GM13977 (cell line): ENCODE data around the gene IRF1.
"Not testable (repeated sequence)": the region's sequence is repeated elsewhere in the genome, so short reads cannot be mapped to it uniquely, and the experiment has no call there.

ENCODE experiments used
- DNase-seq: peaks from one replicate; pipeline ENCODE4 v3.0.0; 2012; ENCODE audit warnings: low spot score
- CTCF ChIP-seq: IDR thresholded peaks from 2 replicates; pipeline ENCODE4 v1.5.1; 2012; ENCODE audit warnings: mild to moderate bottlenecking, control low read depth; ENCODE audit not compliant: insufficient read depth; ENCODE audit errors: extremely low read depth, missing control alignments
- in situ Hi-C: fragments of 300-500 bp; cut with MboI; formaldehyde crosslinking; loops from one replicate; pipeline ENCODE4 v1.12.0; 2022; ENCODE audit warnings: low sequenced_read_pairs, low pct_unique_long_range_greater_than_20kb, mixed read lengths, inconsistent platforms; ENCODE audit not compliant: unreplicated experiment

Gene IRF1

GRCh38 chr5:132444061-132444460 is 46.5 kb downstream of the IRF1 start:
- in situ Hi-C loops: no loop called here
- TF ChIP-seq CTCF: no peak
- DNase-seq: no peak

GRCh38 chr5:132439521-132440089 is 51.0 kb downstream of the IRF1 start:
- no peak for DNase-seq
- in situ Hi-C loops: no loop called here

GRCh38 chr5:132438917-132439316 is 51.7 kb downstream of the IRF1 start:
- in situ Hi-C loops: no loop called here
- TF ChIP-seq CTCF: no peak
- no peak for DNase-seq

More at GRCh38 chr5:132439521-132440089, 51.0 kb downstream of the IRF1 start:
- TF ChIP-seq CTCF: no peak

- in situ Hi-C loops, DNase-seq: not testable (repeated sequence)
Observed at GRCh38 chr5:132438267-132438645, 52.3 kb downstream of the IRF1 start.

GRCh38 chr5:132437604-132438266 is 52.8 kb downstream of the IRF1 start:
- in situ Hi-C loops: no loop called here
- no peak for TF ChIP-seq CTCF
- DNase-seq: peak; percentile 60

- no peak for DNase-seq
- TF ChIP-seq CTCF: no peak
- in situ Hi-C loops: no loop called here
Observed at GRCh38 chr5:132436936-132437335, 53.6 kb downstream of the IRF1 start.

- in situ Hi-C loops: no loop called here
- no peak for DNase-seq
- no peak for TF ChIP-seq CTCF
Observed at GRCh38 chr5:132435886-132436285, 54.7 kb downstream of the IRF1 start.
